HG03025 (cell line): ENCODE results near the gene CACNA1I.

Source experiments
- ATAC-seq: cut with Tn5 transposase; IDR thresholded peaks from one replicate; pipeline ENCODE4 v1.9.1; 2021; ENCODE audit warnings: mild to moderate bottlenecking, moderate library complexity; ENCODE audit not compliant: unreplicated experiment, low FRiP score

CACNA1I gene

DNA sequence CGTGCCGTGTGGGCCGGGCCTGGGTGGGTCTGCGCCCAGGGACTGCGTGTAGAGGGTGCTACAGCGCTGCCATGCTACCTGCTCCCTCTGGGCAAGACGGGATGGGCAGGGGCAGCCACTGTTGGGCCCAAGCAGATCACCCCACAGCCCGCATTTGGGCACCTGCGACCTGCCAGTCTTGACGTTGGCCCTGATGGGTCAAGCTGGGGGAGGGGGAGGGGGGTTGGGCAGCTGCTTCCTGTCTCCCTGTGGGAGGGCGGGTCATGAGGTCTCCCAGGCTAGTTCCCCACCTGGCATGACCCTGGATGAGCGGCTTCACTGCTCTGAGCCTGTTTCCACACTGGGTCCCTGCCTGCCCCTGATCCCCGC, 35.2 kb upstream of the CACNA1I start:
- ATAC-seq, result no peak

DNA sequence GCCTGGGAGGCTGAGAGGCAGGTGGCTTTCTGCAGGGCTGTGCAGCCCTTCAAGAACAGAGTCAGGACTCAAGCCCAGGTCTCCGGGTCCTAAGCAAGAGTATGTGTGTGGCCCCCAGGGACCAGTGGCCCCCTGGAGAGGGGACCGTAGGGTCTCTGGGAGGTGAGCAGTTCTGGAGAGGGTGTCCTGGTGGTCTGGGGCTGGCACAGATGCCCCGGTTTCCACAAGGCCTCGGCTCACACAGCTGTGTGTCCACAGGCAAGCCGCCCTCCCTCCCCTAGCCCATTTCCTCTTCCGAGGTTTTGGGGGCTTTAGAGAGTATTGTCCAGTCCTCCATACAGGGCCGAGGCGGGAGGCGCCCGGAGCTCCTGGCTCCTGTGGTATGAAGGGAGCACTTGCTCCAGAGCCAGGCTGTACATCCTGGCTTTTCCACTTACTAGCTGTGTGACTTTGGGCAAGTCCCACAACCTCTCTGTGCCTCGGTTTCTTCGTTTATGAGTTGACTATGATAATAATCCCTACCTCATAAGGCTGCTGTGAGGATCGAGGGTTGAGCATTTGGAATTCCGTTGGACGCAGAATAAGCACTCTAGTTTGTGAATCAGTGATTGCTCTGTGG, 34.6 kb upstream of the CACNA1I start:
- ATAC-seq, result no peak

DNA sequence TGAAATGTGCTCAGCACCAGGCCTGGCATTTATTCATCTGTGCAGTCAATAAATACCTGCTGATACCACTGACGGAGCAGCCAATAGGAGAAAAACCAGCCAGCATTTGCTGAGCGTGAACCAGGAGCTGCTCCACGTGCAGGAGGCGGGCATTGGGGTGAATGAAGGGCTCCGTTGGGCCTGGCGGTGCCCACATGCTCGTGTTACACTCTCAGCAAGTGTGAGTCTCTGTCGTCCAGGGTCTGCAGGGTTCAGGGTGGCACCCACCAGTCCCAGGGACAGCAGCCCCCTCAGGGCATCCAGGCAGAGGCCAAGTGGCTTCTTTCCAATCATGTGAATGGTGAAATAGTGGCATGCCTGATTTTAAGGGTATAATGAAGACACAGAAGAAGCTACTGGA, 33.8 kb upstream of the CACNA1I start:
- ATAC-seq, result no peak

DNA sequence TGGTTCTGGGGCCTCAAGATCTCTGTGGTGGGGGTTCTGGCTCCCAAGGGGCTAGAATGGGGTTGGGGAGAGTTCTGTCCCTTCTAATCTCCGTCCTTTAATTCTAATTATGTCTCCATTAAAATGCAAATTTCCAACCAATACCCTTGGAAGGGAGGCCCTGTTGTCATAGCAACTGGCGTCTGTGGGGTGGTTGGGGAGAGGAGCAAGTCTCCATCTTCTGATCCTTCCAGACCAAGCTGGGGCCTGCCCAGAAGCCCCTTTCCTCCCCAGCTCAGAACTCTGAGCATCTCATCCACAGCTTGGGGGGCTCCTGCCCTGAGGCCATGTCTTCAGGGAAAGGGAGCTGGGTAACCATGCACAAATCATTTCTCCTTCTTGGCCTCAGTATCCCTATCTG, 32.6 kb upstream of the CACNA1I start:
- ATAC-seq, result no peak

DNA sequence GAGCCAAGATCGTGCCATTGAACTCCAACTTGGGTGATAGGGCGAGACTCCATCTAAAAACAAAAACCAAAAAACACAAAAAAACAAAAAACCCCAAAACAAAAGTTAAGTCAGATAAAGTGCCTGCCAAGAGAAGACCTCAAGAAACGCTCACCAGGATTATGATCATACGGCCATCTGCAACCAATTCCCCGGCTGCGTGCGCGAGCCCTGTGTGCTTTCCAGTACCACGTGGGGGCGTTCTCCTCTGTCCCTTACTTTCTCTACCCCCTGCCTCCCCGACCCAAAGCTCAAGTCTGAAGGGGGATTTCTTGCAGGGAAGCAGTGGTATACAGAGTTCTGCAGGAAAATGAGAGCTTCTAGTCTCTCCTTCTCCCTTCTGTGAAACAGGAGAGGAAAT, 27.5 kb upstream of the CACNA1I start:
- ATAC-seq, result no peak

DNA sequence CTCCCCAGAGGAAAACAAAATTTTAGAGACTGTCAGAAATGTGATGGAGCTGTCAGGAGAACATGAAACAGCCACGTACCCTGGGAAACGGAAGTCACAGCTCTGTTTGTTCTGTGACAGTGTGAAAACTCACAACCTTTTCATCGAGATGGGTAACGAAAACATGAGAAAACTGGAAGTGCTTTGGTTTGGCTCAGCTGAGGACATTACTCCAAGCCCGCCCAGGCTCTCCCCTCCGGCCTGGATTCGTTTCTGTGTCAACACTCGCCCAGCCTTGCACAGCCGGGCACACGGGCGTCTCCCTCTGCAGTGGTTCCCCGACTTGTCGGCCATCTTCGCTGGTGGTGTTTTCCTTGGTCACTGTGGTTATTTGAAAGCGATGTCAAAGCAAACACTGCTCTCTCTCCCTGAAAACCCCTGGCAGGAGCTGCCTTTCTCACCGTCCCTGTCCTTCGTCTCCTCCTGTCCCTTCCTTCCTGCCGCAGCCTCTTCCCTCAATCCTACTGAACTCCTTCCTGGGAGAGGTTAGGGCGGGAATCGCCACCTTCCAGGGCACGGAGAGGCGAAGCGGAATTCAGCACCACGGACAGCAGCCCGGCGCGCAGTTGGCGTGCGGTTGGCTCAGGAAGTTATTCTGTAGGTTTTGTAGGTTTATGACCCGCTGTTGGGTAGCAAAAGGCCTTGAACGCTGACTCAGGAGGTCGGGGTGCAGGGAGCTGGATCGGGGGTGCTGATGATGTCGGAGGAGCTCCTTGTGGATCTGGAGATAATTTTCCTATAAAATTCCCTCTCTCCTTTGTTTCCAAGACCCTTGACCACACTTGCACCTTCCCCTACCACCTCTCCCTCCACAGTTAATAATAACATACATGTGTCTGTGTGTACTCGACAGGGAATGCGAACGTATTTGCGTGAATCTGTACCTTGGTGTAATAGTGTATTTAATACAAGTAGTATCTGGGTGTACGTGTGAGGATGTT, 24.9 kb upstream of the CACNA1I start:
- ATAC-seq, result no peak

DNA sequence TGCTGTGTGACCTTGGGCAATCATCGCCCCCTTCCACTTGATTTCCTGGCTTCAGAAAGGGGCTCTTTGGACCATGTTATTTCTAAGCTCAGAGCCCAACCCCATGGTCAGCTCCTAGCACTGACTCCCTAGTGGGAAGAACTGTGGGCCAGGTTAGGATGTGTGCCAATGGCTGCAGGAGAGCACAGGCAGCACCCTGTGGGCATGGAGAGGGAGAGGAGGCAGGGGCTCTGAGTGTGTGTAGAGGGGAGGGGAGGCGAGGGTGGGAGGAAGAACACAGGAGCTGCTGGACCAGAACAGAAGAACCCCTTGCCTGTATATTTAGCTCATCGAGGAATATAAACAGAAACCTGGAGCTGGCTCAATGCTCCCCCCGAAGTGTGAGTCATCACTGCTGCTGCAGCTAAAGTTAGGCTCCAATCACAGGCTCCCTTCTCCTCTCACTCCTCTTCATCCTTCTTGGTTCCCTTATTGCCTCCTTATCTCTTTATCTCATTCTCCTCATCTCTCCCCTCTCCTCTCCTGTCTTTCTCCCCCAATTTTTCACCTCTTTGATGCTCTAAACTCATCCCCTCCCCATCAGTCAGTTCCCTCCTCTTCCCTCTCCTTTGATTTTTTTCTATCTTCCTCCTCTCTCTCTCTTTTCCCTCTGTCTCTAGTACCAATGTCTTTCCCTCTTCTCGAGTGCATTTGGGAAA, 23.5 kb upstream of the CACNA1I start:
- ATAC-seq, result no peak

DNA sequence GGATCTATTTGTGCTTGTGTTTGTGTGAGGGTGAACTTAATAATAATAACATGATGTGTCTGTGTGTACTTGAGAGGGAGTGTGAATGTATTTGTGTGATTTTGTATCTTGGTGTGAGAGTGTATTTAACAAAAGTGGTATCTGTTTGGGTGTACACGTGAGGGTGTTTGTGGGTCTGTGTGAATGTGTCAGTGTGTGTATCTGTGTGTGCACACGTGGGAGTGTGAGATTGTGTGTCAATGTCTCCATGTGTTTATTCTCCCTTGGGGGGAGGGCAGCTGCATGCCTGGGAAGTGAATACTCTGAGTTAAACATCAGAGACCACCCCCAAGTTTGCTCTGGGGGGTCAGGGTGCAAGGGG, 23.0 kb upstream of the CACNA1I start:
- no peak for ATAC-seq

DNA sequence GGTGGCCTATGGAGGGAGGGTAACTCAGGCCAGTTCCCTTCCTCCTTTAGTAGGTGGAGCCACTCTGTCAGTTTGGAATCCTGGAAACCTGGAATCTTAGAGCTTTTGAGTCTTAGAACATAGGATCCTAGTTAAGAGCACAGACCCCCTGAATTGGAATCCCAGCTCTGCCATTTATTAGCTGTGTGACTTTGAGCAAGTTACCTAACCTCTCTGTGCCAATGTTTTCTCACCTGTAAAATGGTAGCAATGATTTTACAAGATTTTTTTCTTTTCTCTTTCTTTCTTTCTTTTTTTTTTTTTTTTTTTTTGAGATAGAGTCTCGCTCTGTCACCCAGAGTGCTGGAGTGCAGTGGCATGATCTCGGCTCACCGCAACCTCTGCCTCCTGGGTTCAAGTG, 17.1 kb upstream of the CACNA1I start:
- ATAC-seq, result no peak

DNA sequence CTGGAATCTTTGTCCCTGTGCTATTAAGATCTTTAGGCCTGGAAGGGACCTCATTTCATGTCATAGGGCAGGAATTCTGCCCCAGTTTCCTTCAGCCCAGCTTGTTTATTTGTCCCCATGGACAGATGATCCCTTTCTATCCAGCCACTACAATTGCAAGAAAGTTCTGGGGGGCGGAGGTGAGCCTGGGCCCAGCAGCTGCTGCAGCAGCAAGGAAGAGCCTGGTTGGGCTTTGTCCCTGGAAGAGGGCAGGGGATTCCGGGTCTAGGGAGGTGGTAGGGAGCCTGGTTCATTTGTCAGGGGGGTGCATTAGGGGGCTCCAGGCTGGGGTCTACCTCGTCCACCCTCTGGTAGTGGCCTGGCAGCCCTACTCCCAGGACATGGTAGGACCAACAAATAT, 16.4 kb upstream of the CACNA1I start:
- ATAC-seq, result no peak

DNA sequence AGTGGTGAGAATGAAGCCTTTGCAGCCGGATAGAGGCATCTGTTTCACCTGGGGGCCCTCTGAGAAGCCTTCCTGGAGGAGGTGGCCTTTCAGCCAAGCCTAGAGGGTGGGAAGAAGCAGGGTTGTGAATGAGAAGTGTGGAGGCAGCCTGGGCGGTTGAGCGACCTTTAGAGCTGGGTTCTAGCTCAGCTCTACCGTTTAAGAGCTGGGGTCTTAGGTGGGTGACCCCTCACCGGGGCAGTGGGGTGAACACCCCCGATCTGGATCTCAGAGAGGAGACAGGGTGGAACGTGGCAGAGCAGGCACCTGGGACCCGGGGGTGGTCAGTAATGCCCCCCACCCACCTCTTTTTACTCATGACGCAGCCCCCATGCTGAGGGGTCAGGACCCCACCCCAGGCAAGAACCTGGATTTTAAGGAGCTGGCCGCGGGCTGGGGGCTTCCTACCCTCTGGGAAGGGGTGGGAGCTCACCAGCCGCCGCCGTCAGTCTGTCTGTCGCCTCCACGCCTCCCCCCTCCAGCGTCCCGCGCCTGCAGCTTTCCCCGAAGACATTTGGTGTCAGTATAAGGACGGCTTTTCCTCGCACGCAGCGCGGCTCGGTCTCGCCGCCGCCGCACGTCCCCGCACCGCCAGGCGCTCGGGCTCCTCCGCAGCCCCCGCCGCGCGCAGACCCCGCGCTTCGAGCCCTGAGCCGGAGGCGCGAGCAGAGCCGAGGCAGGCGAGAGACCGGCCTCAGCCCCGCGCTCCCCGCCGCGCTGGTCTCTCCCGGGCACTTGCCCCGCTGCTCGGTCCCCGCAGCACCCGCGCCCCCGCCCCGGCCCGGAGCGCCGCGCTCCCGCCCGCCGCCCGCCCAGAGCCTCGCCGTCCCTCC, 13.3 kb upstream of the CACNA1I start:
- ATAC-seq, result no peak

DNA sequence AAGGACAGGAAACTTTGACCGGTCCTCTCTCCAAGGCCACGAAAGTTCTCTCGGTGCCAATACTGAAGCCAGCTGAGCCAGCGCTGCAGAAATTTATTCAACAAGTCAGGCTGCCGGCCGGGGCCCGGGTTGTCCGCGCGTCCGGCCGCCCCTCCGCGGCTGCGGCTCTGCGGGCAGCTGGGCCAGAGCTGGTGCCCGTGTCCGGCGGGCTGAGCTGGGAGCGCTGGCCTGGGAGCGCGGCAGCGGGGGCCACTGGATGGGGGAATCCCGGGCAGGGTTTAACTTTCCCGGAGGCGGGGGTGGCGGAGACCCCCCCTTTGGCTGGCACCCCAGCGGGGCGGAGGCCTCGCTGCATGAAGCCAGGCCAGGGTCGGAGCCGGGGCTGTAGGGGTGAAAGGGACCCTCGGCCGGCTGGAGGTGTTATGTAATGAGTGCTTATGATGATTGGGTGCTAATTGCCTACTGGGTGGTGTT, 12.3 kb upstream of the CACNA1I start:
- ATAC-seq, result no peak

DNA sequence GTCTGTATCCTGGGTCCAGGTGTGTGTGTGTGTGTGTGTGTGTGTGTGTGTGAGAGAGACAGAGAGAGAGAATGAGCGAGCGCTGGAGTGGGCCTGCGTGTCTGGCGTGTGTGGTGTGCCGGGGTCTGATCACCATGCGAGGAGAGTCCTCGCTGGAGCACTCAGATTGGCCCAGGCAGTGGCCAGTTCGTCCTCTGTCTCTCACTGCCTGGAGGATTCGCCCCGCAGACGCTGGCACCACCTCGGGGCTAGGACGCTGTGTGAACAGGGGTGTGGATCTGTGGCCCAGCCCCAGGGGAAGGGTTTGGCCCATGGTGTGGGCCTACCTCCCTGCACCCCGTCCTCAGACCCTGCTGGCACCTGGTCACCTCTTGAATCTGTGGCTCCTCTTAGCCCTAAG, 11.6 kb upstream of the CACNA1I start:
- no peak for ATAC-seq

DNA sequence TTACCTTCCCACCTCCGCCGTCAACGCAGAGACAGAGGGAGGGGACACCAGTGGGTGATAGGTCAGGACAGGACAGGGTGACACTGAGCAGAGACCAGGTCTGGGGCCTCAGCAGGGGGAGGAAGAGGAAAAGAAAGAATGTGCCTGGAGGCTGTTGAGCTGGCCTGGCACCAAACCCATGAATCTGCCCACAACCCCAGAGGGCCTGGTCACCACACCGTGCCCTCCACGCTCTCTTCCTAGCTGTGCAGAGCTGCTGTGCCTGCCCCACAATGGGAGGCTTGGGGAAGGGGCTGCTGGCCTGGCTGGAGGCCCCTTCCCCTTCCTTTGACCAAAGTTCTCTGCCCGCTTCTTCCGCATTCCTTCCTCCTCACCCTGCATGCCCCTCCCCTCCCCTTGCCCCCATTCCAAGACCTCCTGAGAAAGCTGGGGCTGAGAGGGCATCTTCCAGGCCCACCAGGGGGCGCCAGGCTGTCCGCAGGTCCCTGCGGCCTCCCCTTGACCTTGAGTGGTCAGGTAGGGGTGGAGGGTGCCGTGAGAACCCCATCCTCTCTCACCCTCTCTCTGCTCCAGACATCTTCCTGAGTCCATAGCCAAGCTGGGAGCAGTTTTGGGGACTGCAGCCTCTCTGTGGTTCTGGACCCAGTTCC, 11.0 kb upstream of the CACNA1I start:
- ATAC-seq, result no peak

DNA sequence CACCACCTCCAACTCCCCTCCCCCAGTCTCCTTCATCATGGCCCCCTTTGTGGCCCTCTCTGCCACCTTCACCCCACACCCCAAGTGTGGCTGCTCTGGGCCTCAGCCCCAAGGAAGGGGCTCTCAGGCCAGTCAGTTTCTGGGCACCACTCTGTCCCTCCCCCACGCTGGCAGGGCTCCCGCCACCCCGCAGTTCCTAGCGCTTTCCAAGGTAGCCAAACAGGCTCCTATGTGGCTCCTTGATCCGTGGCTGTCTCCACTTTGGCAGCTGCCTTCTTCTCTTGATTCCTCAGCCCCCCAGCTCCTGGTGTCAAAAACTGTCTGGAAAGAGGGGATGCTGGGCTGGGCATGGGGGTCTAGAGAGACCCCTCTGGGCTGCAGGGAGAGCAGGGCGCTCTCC, 10.4 kb upstream of the CACNA1I start:
- no peak for ATAC-seq

DNA sequence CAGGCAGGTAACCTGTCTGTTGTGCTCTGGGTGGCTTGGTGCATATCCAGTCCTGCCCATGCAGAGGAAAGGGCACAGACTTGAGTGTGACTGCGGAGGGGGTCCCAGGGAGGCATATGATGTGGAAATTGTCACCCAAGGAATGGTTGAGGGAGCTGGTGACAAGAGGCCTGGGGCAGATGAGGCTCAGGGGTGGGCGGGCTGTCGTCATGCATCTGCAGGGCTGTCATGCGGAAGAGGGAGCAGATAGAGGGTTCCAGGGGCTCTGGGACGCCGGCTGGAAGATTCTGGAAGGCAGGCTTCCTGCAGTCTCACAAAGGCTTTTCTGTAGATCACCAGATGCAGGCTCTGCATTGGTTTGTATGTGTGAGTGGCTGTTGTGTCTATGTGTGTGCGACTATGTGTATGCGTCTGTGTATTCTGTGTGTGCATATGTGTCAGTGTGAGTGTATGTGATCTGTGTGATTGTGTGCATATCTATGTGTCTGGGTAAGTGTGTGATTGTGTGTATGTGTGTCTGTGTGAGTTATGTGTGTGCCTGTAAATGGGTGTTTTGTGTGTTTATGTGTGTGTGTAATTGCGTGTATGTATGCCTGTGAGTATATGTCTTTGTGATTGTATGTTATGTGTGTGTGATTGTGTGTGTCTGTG, 7.6 kb upstream of the CACNA1I start:
- ATAC-seq, result no peak

DNA sequence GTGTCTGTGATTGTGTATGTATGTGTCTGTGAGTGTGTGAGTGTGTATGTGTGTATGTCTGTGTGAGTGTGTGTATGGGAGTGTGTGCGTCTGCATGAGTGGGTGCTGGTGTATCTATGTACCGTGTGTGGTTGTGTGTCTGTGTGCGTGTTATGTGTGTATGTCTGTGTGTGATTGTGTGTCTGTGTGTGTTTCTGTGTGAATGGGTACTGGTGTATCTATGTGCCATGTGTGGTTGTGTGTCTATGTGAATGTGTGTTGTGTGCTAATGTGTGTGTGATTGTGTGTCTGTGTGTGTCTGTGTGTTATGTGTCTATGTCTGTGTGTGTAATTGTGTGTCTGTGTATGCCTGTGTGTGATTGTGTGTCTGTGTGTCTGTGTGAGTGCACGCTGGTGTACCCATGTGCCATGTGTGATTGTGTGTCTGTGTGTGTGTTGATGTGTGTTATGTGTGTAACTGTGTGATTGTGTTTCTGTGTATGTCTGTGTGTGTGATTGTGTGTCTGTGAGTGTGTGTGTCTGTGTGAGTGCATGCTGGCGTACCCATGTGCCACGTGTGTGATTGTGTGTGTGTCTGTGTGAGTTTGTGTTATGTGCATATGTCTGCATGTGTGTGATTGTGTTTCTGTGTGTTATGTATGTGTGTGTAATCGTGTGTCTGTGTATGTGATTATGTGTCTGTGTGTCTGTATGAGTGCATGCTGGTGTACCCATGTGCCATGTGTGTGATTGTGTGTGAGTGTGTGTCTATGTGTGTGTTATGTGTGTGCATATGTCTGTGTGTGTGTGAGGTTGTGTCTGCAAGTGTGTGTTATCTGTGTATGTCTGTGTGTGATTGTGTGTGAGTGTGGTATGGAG, 6.8 kb upstream of the CACNA1I start:
- ATAC-seq, result no peak

DNA sequence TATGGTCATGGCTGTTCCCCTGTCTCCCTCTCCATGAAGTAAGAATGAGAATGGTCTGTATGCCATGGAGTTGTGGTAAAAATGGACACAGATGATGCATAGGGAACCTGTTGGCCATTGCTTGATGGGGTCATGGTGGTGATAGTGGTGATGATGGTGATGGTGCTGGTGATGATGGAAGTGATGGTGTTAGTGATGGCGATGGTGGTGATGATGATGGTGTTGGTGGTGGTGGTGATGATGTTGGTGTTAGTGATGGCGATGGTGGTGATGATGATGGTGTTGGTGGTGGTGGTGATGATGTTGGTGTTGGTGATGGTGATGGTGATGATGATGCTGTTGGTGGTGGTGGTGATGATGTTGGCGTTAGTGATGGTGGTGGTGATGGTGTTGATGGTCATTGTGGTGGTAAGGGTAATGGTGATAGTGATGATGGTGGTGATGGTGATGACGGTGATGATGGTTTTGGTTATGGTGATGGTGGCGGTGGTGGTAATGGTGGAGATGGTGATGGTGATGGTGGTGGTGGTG, 5.1 kb upstream of the CACNA1I start:
- ATAC-seq, result no peak
